Esophagus muscularis mucosa (tissue), 4 donors: ENCODE data around the gene RFTN1.

Experiments
- CTCF ChIP-seq, 3 experiments: fragments of 200-600 bp in 2 of 3; fragments of 450-650 bp in 1 of 3; sonication (generic) in 2 of 3; IDR thresholded peaks; one replicate each; pipeline ENCODE4 v1.5.1; 2017 to 2019; ENCODE audit warnings: antibody characterized with exemption in 3 of 3, mild to moderate bottlenecking in 2 of 3, moderate library complexity in 1 of 3
- EP300 ChIP-seq: sonication (generic); formaldehyde crosslinking; IDR thresholded peaks from one replicate; pipeline ENCODE4 v1.6.1; 2017; ENCODE audit warnings: antibody characterized with exemption
- POLR2A ChIP-seq: fragments of 450-650 bp; IDR thresholded peaks from one replicate; pipeline ENCODE4 v1.6.1; 2017; ENCODE audit warnings: antibody characterized with exemption, moderate library complexity, mild to moderate bottlenecking, low read depth
- POLR2AphosphoS5 ChIP-seq, 2 donors: sonication (generic); formaldehyde crosslinking; IDR thresholded peaks; one replicate each; pipeline ENCODE4 v1.6.1; 2017; ENCODE audit warnings: antibody characterized with exemption in 2 of 2

GRCh38 chr3:16409032-16409431, 104.5 kb downstream of the RFTN1 start:
- TF ChIP-seq CTCF (IDR thresholded peaks at IDR 0.05) (no peak), EP300 (no peak), POLR2A (no peak), POLR2AphosphoS5 (IDR thresholded peaks at IDR 0.05) (no peak)
